PC-9 (cell line): ENCODE measurements around the gene C14orf119. TPM values are rescaled to one million over a fixed set of nuclear protein-coding genes. Genes with fewer than 3 reads are reported as not detected.

Experiments used
- BruUV-seq: library from RNA; stranded (reverse); fragments of 400-500 nt; replicated peaks from 2 replicates; lab custom pipeline; 2021; lab: Mats Ljungman, UMichigan
- CTCF ChIA-PET: fragments of 300-600 bp; sonication (Branson Sonifier 250); formaldehyde crosslinking; loops from one replicate; lab custom pipeline; 2022; ENCODE audit warnings: antibody characterized with exemption; lab: Charles Lee
- POLR2A ChIA-PET: fragments of 300-600 bp; sonication (Branson Sonifier 250); formaldehyde crosslinking; loops from one replicate; lab custom pipeline; 2022; ENCODE audit warnings: antibody characterized with exemption; ENCODE audit not compliant: unreplicated experiment; lab: Charles Lee
- DNase-seq, 2 experiments: peaks; one replicate each; pipeline versions ENCODE4 v3.0.0 to v3.0.0-alpha.2; 2015 to 2022; ENCODE audit warnings: mixed read lengths in 1 of 2
- H2AFZ ChIP-seq: fragments of 200-600 bp; sonication (generic); 2 replicates; pipeline ENCODE4 v1.8.1; 2017; ENCODE audit warnings: antibody characterized with exemption
- H3F3A ChIP-seq: fragments of 200-600 bp; sonication (generic); 2 replicates; pipeline ENCODE4 v1.8.1; 2017; ENCODE audit warnings: antibody characterized with exemption, mild to moderate bottlenecking, low read depth; ENCODE audit not compliant: insufficient read depth
- H3K27ac ChIP-seq: fragments of 200-600 bp; sonication (generic); 2 replicates; pipeline ENCODE4 v1.6.1; 2016; ENCODE audit warnings: mixed run types
- H3K27me3 ChIP-seq: fragments of 200-600 bp; sonication (generic); 2 replicates; pipeline ENCODE4 v1.6.1; 2016; ENCODE audit warnings: low read depth, mixed run types; ENCODE audit not compliant: insufficient read depth
- H3K36me3 ChIP-seq: fragments of 200-600 bp; sonication (generic); 2 replicates; pipeline ENCODE4 v1.6.1; 2016; ENCODE audit warnings: low read depth, mixed run types
- H3K4me1 ChIP-seq: fragments of 200-600 bp; sonication (generic); replicated peaks from 2 replicates; pipeline ENCODE4 v1.6.1; 2016; ENCODE audit warnings: mixed run types; ENCODE audit not compliant: insufficient read depth
- H3K4me2 ChIP-seq: fragments of 200-600 bp; sonication (generic); 2 replicates; pipeline ENCODE4 v1.6.1; 2017; ENCODE audit warnings: mixed run types
- H3K4me3 ChIP-seq: fragments of 200-600 bp; sonication (generic); 2 replicates; pipeline ENCODE4 v1.6.1; 2016; ENCODE audit warnings: mixed run types
- H3K79me2 ChIP-seq: fragments of 200-600 bp; sonication (generic); 2 replicates; pipeline ENCODE4 v1.6.1; 2017; ENCODE audit warnings: low read depth, mixed run types
- H3K9me2 ChIP-seq: fragments of 200-600 bp; sonication (generic); 2 replicates; pipeline ENCODE4 v1.8.1; 2017; ENCODE audit warnings: mild to moderate bottlenecking; ENCODE audit not compliant: insufficient read depth
- H3K9me3 ChIP-seq: fragments of 200-600 bp; sonication (generic); 2 replicates; pipeline ENCODE4 v1.8.1; 2016; ENCODE audit warnings: low read depth; ENCODE audit not compliant: insufficient read depth
- H4K20me1 ChIP-seq: fragments of 200-600 bp; sonication (generic); 2 replicates; pipeline ENCODE4 v1.8.1; 2017; ENCODE audit not compliant: insufficient read depth
- EZH2 ChIP-seq: fragments of 200-600 bp; sonication (generic); IDR thresholded peaks from 2 replicates; pipeline ENCODE4 v1.8.0; 2017; ENCODE audit warnings: antibody characterized with exemption, low read depth
- intact Hi-C: fragments of 100-400 bp; cut with micrococcal nuclease; formaldehyde crosslinking; loops from one replicate; pipeline ENCODE4 v1.10.0; 2022; ENCODE audit not compliant: unreplicated experiment
- total RNA-seq: library from RNA; stranded (reverse); gene quantifications from 2 replicates; pipeline ENCODE4 v1.2.3, GENCODE V29; 2021
- TF ChIP-seq, protein P1 (sequence below): fragments of 200-600 bp; sonication (generic); conservative IDR thresholded peaks from 2 replicates; pipeline ENCODE4 v1.6.1; 2017; ENCODE audit warnings: mixed run types, antibody characterized with exemption, mild to moderate bottlenecking, moderate library complexity

The C14orf119 gene
- total RNA-seq, 1 experiment from 2014 or later: 46.5 TPM

DNA sequence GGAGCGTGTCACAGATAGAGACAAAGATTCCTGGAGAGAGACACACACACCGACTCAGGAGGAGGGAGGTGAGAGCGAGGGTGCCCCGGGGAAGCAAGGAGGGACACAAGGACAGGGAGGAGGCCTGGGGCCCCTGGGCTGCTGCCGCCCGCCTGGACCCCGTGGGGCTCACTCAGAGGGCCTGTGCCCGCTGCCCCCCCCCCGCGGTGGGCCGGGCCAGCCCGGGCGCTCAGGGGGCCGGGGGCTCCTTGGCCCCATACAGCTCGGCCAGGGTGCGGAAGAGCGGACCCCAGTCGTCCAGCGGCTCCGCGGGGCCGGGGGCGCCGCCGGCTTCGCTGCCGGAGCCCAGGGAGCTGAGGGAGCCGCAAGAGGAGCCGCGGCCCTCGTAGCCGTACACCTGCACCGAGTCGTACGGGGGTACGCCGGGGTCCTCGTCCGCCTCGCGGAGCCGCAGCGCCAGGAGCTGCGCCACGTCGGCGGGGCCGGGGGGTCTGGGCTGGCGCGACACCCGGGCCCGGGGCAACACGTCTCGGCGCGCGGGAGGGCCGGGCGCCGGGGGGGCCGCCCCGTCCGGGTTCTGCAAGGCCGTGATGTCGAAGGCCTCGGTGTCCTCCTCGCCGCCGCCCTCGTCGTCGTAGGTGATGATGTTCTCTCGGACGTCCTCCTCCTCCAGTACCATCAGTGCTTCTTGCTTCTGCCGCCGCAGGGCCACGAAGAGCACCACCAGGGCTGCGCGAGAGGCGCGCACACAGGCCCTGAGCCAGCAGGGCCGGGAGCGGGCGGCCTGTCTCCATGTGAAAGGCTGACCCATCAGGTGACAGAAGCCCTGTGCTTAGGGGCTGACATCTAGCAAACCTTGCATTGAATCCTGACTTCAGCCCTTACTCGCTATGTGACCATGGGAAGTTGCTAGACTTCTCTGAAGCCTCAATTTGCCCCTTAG is 47.3 kb upstream of the C14orf119 start:
- TF ChIP-seq, protein P1, sequence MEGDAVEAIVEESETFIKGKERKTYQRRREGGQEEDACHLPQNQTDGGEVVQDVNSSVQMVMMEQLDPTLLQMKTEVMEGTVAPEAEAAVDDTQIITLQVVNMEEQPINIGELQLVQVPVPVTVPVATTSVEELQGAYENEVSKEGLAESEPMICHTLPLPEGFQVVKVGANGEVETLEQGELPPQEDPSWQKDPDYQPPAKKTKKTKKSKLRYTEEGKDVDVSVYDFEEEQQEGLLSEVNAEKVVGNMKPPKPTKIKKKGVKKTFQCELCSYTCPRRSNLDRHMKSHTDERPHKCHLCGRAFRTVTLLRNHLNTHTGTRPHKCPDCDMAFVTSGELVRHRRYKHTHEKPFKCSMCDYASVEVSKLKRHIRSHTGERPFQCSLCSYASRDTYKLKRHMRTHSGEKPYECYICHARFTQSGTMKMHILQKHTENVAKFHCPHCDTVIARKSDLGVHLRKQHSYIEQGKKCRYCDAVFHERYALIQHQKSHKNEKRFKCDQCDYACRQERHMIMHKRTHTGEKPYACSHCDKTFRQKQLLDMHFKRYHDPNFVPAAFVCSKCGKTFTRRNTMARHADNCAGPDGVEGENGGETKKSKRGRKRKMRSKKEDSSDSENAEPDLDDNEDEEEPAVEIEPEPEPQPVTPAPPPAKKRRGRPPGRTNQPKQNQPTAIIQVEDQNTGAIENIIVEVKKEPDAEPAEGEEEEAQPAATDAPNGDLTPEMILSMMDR: no peak
- no peak for TF ChIP-seq EZH2
- POLR2A ChIA-PET: no interaction called here

DNA sequence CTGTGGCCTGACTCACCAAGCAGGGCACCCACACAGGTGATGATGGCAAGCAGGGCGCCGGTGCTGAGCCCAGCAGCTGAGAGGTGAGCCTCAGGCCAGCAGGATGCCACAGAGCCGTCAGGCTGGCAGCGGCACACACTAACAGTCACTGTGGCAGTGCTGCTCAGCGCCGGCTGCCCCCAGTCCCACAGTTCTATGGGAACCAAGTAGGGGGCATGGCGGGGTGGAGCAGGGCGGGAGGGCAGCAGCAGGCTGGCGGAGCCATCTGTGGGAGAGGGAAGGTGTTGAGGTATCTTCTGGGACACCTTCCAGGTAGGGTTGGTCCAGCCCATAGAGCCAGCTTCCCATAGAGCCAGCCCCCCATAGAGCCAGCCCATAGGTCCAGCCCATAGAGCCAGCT is 46.3 kb upstream of the C14orf119 start:
- Histone ChIP-seq H3K9me3 (no peaks in the 10 kb centered on the region), H2AFZ (no peak overlapping the region), H3K27ac (no peak overlapping the region), H3F3A (no peaks in the 10 kb centered on the region), H3K4me3 (no peak overlapping the region), H3K4me1 (no peaks in the 10 kb centered on the region), H3K36me3 (no peaks in the 10 kb centered on the region), H4K20me1 (no peaks in the 10 kb centered on the region), H3K9me2 (no peaks in the 10 kb centered on the region), H3K79me2 (no peaks in the 10 kb centered on the region), H3K27me3 (no peaks in the 10 kb centered on the region), H3K4me2 (no peak overlapping the region)
- DNase-seq: no peak
- BruUV-seq: no TSS peak
- ChIA-PET CTCF (no interaction called here), POLR2A (no interaction called here)
- no peak for TF ChIP-seq EZH2
- TF ChIP-seq, protein P1: no peak
- intact Hi-C loops: no loop called here

More for the DNA sequence above, 47.3 kb upstream of the C14orf119 start:
- H3F3A ChIP-seq: no peaks in the 10 kb centered on the region
- H3K4me2 ChIP-seq: no peak overlapping the region
- no peaks in the 10 kb centered on the region for H3K4me1 ChIP-seq
- no peak overlapping the region for H3K27ac ChIP-seq
- no peak overlapping the region for H2AFZ ChIP-seq
- H3K79me2 ChIP-seq: no peaks in the 10 kb centered on the region
- CTCF ChIA-PET: no interaction called here
- intact Hi-C loops: no loop called here
- DNase-seq: no peak
- no peaks in the 10 kb centered on the region for H3K36me3 ChIP-seq
- H3K4me3 ChIP-seq: no peak overlapping the region
- H3K27me3 ChIP-seq: no peaks in the 10 kb centered on the region
- H3K9me2 ChIP-seq: no peaks in the 10 kb centered on the region
- no peaks in the 10 kb centered on the region for H3K9me3 ChIP-seq
- no peaks in the 10 kb centered on the region for H4K20me1 ChIP-seq
- BruUV-seq: no TSS peak

DNA sequence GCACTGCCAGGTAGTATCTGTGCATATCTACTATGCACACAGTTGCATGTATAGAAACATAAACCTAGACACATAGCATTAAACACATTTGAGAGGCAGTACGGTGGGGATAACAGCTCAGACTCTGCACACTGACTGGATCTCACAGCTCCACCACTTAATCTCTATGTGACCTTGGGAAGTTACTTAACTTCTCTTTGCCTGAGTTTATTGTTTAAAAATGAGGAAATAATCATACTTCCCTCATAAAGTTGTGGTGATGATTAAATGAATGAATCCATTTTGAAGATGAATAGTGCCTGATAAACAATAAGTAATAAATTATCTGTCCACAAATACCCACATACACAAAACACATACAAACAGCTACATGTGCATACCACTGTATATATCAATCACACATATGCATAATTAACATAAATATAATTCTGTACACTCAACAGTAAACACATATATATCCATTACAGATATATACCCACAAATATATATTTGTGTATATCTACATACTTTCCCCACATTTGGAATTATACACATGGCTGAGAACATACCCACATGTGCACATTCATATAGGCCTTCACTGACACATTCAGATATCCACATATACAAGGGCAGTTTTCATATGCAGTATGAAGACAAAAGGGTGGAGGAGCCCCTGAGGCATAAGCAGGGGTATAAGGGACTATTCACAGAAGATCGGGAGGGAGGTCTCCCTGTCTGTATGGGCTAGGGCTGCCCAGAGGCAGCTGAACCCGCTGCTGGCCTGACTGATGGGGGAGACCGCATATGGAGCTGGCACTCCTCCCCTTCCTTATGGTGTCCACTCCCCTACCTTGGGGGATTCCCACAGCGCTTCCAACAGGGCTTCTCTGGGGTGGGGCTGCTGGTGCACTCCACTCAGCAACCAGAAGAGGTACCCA is 43.9 kb upstream of the C14orf119 start:
- H3K27me3 ChIP-seq: no peaks in the 10 kb centered on the region
- no peak overlapping the region for H3K4me2 ChIP-seq
- H3K79me2 ChIP-seq: no peaks in the 10 kb centered on the region
- H3K27ac ChIP-seq: no peak overlapping the region
- no peak for DNase-seq
- ChIA-PET POLR2A (interaction anchor here (0.6 kb wide), 1 partner anchor 28 kb away, joined by 4 read pairs; no protein-coding TSS in a partner anchor), CTCF (no interaction called here)
- no peaks in the 10 kb centered on the region for H4K20me1 ChIP-seq
- H3F3A ChIP-seq: peaks cover 5% of the 10 kb centered on the region; the same call in 1 of the 2 replicates
- intact Hi-C loops: no loop called here
- H3K4me3 ChIP-seq: no peak overlapping the region
- H2AFZ ChIP-seq: no peak overlapping the region
- BruUV-seq: no TSS peak
- TF ChIP-seq, protein P1: no peak
- no peak for TF ChIP-seq EZH2
- H3K9me3 ChIP-seq: no peaks in the 10 kb centered on the region
- 0 out of 2 replicates have a peak, but pooled peaks cover 2% of the 10 kb centered on the region for H3K4me1 ChIP-seq
- H3K9me2 ChIP-seq: no peaks in the 10 kb centered on the region
- no peaks in the 10 kb centered on the region for H3K36me3 ChIP-seq
